Skeletal muscle satellite cell (primary cell): Measurements from ENCODE around the gene EPM2A.
"Not testable (repeated sequence)": the region's sequence is repeated elsewhere in the genome, so short reads cannot be mapped to it uniquely, and the experiment has no call there.

Experiments
- H3K27me3 ChIP-seq: 2 replicates; pipeline ENCODE4 v1.7.0; 2013; ENCODE audit warnings: low read length; ENCODE audit not compliant: control insufficient read depth, insufficient read depth
- H3K36me3 ChIP-seq: 2 replicates; pipeline ENCODE4 v1.7.0; 2013; ENCODE audit warnings: mild to moderate bottlenecking, control low read depth, low read length; ENCODE audit not compliant: insufficient read depth
- H3K4me1 ChIP-seq: 2 replicates; pipeline ENCODE4 v1.7.0; 2013; ENCODE audit warnings: low read length; ENCODE audit not compliant: control insufficient read depth, insufficient read depth
- H3K4me2 ChIP-seq: 2 replicates; pipeline ENCODE4 v1.7.0; 2013; ENCODE audit warnings: mild to moderate bottlenecking, low read length
- H3K4me3 ChIP-seq: 2 replicates; pipeline ENCODE4 v1.7.0; 2013; ENCODE audit warnings: low read length
- H3K9ac ChIP-seq: 2 replicates; pipeline ENCODE4 v1.7.0; 2013; ENCODE audit warnings: mild to moderate bottlenecking, low read depth, low read length, moderate library complexity
- H3K9me3 ChIP-seq: replicated peaks from 2 replicates; pipeline ENCODE4 v1.7.0; 2013; ENCODE audit warnings: mild to moderate bottlenecking, control low read depth, low read length

Gene EPM2A

GRCh38 chr6:145704143-145704781, 31.1 kb downstream of the EPM2A start:
- H3K36me3 ChIP-seq, result no peaks in the 10 kb centered on the region
- no peaks in the 10 kb centered on the region for H3K9me3 ChIP-seq
- no peaks in the 10 kb centered on the region for H3K27me3 ChIP-seq
- peak overlapping the region; percentile 3 for H3K9ac ChIP-seq
- H3K4me3 ChIP-seq, result no peak overlapping the region
- H3K4me2 ChIP-seq, result no peak overlapping the region
- H3K4me1 ChIP-seq, result peaks cover 25% of the 10 kb centered on the region

- peaks cover 24% of the 10 kb centered on the region for H3K4me1 ChIP-seq
- no peaks in the 10 kb centered on the region for H3K9me3 ChIP-seq
- no peaks in the 10 kb centered on the region for H3K36me3 ChIP-seq
- peak overlapping the region; percentile 38 for H3K4me3 ChIP-seq
- peak overlapping the region; percentile 44 for H3K4me2 ChIP-seq
- no peaks in the 10 kb centered on the region for H3K27me3 ChIP-seq
- peak overlapping the region; percentile 54 for H3K9ac ChIP-seq
Observed at GRCh38 chr6:145699462-145699861, 35.9 kb downstream of the EPM2A start.

- H3K9me3 ChIP-seq, H3K4me2 ChIP-seq, H3K36me3 ChIP-seq, H3K4me3 ChIP-seq, H3K9ac ChIP-seq, H3K27me3 ChIP-seq: not testable (repeated sequence)
- peaks cover 22% of the 10 kb centered on the region for H3K4me1 ChIP-seq
Observed at GRCh38 chr6:145697401-145697800, 37.9 kb downstream of the EPM2A start.

GRCh38 chr6:145694083-145694737, 41.1 kb downstream of the EPM2A start:
- H3K27me3 ChIP-seq, result no peaks in the 10 kb centered on the region
- H3K9me3 ChIP-seq, result no peaks in the 10 kb centered on the region

GRCh38 chr6:145690969-145691368, 44.4 kb downstream of the EPM2A start:
- H3K36me3 ChIP-seq, result no peaks in the 10 kb centered on the region
- no peak overlapping the region for H3K9ac ChIP-seq
- H3K9me3 ChIP-seq, result no peaks in the 10 kb centered on the region
- H3K4me1 ChIP-seq, result peaks cover 26% of the 10 kb centered on the region
- no peak overlapping the region for H3K4me2 ChIP-seq
- no peaks in the 10 kb centered on the region for H3K27me3 ChIP-seq
- H3K4me3 ChIP-seq, result no peak overlapping the region

More at GRCh38 chr6:145694083-145694737, 41.1 kb downstream of the EPM2A start:
- Histone ChIP-seq H3K4me3 (no peak overlapping the region), H3K36me3 (no peaks in the 10 kb centered on the region), H3K4me1 (peaks cover 13% of the 10 kb centered on the region), H3K4me2 (no peak overlapping the region), H3K9ac (no peak overlapping the region)

- Histone ChIP-seq H3K9me3 (no peaks in the 10 kb centered on the region), H3K4me2 (no peak overlapping the region), H3K27me3 (no peaks in the 10 kb centered on the region), H3K36me3 (no peaks in the 10 kb centered on the region), H3K9ac (no peak overlapping the region), H3K4me3 (no peak overlapping the region), H3K4me1 (peaks cover 26% of the 10 kb centered on the region)
Observed at GRCh38 chr6:145689529-145689928, 45.8 kb downstream of the EPM2A start.

GRCh38 chr6:145688493-145688905, 46.8 kb downstream of the EPM2A start:
- H3K4me1 ChIP-seq, result peaks cover 26% of the 10 kb centered on the region
- H3K27me3 ChIP-seq, result no peaks in the 10 kb centered on the region
- no peak overlapping the region for H3K9ac ChIP-seq
- H3K4me3 ChIP-seq, result no peak overlapping the region
- H3K36me3 ChIP-seq, result no peaks in the 10 kb centered on the region
- peak overlapping the region; percentile 49 for H3K4me2 ChIP-seq
- H3K9me3 ChIP-seq, result no peaks in the 10 kb centered on the region

- no peak overlapping the region for H3K4me2 ChIP-seq
- H3K9ac ChIP-seq, result no peak overlapping the region
- no peak overlapping the region for H3K4me3 ChIP-seq
- no peaks in the 10 kb centered on the region for H3K27me3 ChIP-seq
- no peaks in the 10 kb centered on the region for H3K36me3 ChIP-seq
- peaks cover 26% of the 10 kb centered on the region for H3K4me1 ChIP-seq
- H3K9me3 ChIP-seq, result no peaks in the 10 kb centered on the region
Observed at GRCh38 chr6:145685932-145686331, 49.4 kb downstream of the EPM2A start.

GRCh38 chr6:145681965-145682364, 53.4 kb downstream of the EPM2A start:
- H3K9ac ChIP-seq, result no peak overlapping the region
- H3K4me1 ChIP-seq, result no peaks in the 10 kb centered on the region
- H3K9me3 ChIP-seq, result no peaks in the 10 kb centered on the region
- H3K27me3 ChIP-seq, result no peaks in the 10 kb centered on the region
- H3K36me3 ChIP-seq, result no peaks in the 10 kb centered on the region
- no peak overlapping the region for H3K4me2 ChIP-seq
- no peak overlapping the region for H3K4me3 ChIP-seq

- no peak overlapping the region for H3K4me3 ChIP-seq
- no peak overlapping the region for H3K9ac ChIP-seq
- no peaks in the 10 kb centered on the region for H3K27me3 ChIP-seq
- H3K9me3 ChIP-seq, result no peaks in the 10 kb centered on the region
- H3K36me3 ChIP-seq, result no peaks in the 10 kb centered on the region
- H3K4me2 ChIP-seq, result no peak overlapping the region
- peaks cover 18% of the 10 kb centered on the region for H3K4me1 ChIP-seq
Observed at GRCh38 chr6:145673504-145673903, 61.8 kb downstream of the EPM2A start.

- Histone ChIP-seq H3K9me3 (no peaks in the 10 kb centered on the region), H3K9ac (peak overlapping the region; percentile 15), H3K27me3 (no peaks in the 10 kb centered on the region), H3K4me3 (no peak overlapping the region), H3K4me1 (peaks cover 18% of the 10 kb centered on the region), H3K36me3 (no peaks in the 10 kb centered on the region), H3K4me2 (peak overlapping the region; percentile 55)
Observed at GRCh38 chr6:145670311-145670710, 65.0 kb downstream of the EPM2A start.

GRCh38 chr6:145669627-145670034, 65.7 kb downstream of the EPM2A start:
- peak overlapping the region; percentile 55 for H3K4me2 ChIP-seq
- H3K27me3 ChIP-seq, result no peaks in the 10 kb centered on the region
- H3K4me1 ChIP-seq, result peaks cover 18% of the 10 kb centered on the region
- peak overlapping the region; percentile 47 for H3K9ac ChIP-seq
- no peaks in the 10 kb centered on the region for H3K9me3 ChIP-seq
- H3K4me3 ChIP-seq, result no peak overlapping the region
- H3K36me3 ChIP-seq, result no peaks in the 10 kb centered on the region
